Kidney glomerular epithelial cell (primary cell): ENCODE data around the gene DNM3.

Source experiments
- DNase-seq: peaks from one replicate; lab custom pipeline; 2025; lab: John Stamatoyannopoulos, UW

DNM3 gene

DNA sequence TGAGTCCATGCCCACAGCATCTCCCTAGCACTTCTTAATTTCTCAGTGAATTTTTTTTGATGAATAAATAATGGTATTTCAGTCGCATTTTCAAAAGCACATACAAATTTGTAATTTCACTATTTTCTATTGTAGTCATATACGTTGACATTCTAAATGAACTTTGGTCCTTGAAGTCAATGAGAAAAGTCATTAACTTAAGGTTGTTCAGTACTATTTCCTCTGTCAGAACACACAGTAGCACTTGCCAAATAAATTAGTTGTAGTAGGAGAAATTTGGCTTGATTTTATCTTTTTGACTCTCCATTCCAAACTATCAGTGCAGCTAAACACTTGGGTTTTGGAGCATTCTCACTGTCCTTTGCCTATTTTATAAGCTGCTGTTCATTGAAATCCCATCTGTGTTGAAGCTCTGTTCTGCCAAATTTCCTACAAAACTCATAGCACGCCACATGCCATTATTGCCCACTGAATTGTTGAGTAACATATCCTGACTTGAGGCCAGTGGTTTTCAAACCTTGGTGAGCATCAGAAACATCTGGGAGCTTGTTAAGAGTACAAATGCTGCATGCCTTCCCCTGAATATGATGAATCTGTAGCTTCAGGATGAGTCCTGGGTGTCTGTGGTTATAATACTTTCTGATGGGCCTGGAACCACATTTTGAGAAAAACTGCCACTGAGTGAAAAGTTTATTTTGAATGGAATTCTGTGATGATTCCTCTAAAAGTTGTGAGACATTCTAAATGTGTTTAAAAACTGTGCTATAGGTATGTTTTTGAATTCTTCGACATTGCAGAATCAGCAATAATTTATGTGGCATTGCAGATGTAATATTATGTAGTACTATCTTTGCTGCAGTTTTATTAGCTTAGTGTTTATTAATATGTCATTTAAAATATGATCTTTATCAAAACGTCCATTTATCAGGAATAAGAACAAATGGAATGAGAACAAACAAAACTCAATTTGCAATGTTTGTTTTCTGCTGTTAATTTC lies 78.9 kb downstream of the DNM3 start:
- no peak for DNase-seq

- no peak for DNase-seq
Measured at GRCh38 chr1:171922999-171923398, 81.7 kb downstream of the DNM3 start.

DNA sequence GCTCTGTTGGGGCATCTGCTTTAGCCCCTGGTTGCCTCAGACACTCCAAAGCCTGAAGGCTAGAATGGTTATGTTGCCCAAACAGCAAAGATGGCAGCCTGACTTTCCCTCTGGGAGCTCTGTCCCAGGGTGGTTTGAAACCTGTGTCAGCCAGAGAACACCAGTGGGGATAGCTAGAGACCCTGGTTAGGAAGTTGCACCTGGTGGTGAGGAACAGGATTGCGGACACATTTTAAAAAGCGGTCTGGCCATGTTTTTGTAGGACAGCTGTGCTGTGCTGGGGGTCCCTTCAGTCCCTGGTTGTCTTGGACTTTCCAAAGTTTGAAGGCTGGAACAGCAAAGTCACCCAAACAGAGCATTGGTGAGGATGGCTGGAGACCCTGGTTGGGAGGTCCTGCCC lies 87.8 kb downstream of the DNM3 start:
- no peak for DNase-seq

DNA sequence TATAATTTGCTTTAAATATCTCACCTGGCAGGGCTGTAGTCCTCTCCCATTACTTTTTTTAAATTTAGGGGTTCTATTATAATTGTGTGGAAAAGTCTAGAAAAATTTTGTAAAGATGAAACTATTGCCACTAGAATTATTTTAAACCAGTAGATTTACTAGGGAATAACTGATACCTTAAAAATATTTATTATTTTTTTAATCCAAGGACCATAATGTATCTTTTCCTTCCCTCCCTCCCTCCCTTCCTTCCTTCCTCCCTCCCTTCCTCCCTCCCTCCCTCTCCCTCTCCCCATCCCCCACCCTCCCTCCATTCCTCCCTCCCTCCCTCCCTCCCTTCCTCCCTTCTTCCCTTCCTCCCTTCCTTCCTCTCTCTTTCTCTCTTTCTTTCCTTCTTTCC lies 90.5 kb downstream of the DNM3 start:
- no peak for DNase-seq

DNA sequence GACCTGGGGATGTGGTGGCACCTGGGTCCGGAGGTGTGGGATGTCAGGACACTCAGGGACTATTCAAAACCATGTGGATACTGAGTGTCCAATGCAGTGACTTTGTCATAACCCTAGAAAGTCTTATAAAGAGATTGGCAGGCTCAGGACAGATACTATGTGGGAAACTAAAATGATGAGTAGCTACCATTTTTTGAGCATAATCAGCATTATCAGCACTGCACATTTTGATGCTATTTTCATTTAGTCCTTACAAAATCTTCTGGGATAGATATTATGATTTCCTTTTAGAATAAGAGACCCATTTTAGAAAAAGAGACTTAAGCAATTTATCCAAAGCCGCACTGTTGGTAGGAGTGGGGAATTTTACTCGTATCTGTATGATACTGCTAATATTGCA lies 93.4 kb downstream of the DNM3 start:
- DNase-seq, result no peak

DNA sequence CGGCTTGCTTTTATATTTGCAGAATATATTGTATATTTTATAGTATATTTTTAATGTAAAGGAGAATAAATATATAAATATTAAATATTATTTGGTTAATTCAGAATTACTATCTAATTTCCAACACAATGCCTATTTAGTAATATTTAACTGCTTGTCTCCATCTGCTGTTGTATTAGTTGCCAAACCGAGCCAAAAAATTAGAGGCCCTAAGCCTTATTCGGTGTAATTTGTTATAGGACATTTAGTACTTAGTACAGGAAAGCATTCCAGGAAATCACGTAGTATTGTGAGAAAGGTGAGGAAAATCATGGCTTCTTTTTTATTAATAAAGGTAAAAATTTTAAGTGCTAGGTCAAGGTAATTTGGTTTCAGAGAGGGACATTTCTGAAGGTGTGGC lies 93.8 kb downstream of the DNM3 start:
- no peak for DNase-seq

DNA sequence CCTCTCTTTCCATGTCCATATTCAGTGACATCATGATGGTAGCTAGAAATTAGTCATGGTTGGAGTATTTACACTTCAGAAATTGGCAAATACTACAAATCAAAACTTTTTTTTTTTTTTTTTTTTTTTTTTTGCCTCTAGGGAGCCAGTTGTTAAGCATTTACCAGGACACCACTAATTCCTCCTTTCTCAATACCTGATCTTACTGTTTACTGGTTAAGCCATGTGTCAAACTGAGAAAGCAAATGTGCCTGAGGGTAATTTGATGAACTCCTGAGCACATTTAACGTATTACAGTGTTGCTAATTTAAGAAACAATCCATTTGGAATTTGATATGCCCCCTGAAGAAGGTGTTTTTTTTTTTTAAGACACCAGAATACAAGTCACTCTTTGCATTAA lies 94.4 kb downstream of the DNM3 start:
- DNase-seq, result no peak

DNA sequence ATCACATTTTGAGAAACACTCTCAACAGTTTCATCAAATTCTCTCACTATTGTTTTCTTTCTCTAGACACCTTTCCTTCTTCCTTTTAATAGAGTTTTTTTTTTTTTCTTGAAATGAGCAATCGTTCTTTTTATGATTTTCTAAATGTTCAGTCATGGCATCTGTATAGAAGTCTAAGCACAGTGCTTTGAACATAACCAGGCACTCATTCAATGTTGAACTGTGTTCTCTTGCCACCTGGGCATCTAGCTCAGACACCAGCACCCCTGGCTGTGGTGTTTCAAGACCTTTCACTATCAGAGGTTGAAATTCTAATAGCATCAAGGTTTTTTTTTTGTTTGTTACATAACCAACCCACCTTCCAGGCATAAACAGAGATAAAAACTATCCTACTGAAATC lies 96.6 kb downstream of the DNM3 start:
- DNase-seq, result no peak

- no peak for DNase-seq
Measured at GRCh38 chr1:171939740-171940139, 98.4 kb downstream of the DNM3 start.

GRCh38 chr1:171940368-171940767 lies 99.1 kb downstream of the DNM3 start:
- peak; percentile 14 for DNase-seq

- no peak for DNase-seq
Measured at GRCh38 chr1:171941920-171942319, 100.6 kb downstream of the DNM3 start.

GRCh38 chr1:171943973-171944561 lies 102.8 kb downstream of the DNM3 start:
- no peak for DNase-seq

- DNase-seq, result peak; percentile 33
Measured at GRCh38 chr1:171948511-171948910, 107.2 kb downstream of the DNM3 start.

GRCh38 chr1:171949316-171949715 lies 108.0 kb downstream of the DNM3 start:
- DNase-seq, result no peak

DNA sequence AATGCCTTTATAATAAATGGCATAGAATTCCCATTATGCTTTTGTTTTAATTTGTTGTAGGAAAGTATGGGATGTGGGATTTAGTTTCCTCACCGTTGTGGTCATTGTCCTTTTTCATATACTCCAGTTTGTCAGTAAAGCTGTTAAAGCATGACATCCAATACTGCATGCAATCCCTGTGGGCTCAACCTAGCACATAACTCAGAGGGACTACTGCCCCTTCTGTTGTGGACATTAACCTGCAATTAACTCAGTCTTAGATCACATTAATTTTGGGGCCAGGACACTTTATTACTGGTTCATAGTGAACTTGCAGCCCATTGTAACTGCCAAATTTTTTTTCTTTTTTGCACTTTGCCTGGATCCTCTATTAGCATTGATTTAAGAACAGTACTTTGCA lies 112.5 kb downstream of the DNM3 start:
- no peak for DNase-seq

- no peak for DNase-seq
Measured at GRCh38 chr1:171954361-171954760, 113.1 kb downstream of the DNM3 start.

GRCh38 chr1:171961861-171962260 lies 120.6 kb downstream of the DNM3 start:
- DNase-seq, result no peak

DNA sequence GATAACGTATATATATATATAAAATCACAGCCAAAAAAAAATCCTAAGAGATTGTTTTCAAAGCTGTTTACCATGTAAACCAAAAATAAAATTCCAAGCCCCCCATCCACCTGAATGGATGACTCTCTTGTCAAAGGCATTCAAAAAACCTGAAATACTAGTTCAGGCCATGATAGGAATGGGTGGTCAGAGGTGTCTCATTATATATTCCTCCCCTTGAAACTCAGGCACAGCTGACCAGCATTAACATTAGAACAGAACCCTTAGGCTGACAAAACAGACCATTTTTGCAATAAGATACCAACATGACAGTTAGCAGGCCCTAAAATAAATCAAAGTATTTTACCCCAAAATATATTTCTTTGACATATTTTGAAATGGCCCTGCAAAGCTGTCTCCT lies 122.5 kb downstream of the DNM3 start:
- DNase-seq, result no peak

GRCh38 chr1:171965777-171966176 lies 124.5 kb downstream of the DNM3 start:
- peak; percentile 43 for DNase-seq

- peak; percentile 68 for DNase-seq
Measured at GRCh38 chr1:171966426-171967220, 125.3 kb downstream of the DNM3 start.

GRCh38 chr1:171969226-171969625 lies 127.9 kb downstream of the DNM3 start:
- no peak for DNase-seq

DNA sequence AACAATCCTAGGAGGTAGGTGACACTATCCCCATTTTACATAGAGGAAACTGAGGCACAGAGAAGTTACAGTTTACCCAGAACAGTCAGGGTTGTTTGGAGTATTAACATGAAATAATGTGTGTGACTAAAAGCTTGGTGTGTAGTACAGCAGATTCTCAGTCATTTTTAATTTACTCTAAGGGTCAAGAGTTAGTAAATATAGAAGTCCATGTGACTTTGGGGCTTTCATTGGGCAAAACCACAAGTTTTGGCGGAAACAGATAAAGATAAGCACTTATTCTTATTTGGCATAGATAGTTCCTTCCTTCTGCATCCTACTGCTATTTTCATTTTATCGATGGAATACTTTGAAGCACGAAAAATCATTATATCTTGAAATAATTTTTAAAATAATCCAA lies 128.5 kb downstream of the DNM3 start:
- no peak for DNase-seq

GRCh38 chr1:171972846-171973245 lies 131.5 kb downstream of the DNM3 start:
- DNase-seq, result no peak
